Measurements from ENCODE around the gene PIGR.

The PIGR gene, protein sequence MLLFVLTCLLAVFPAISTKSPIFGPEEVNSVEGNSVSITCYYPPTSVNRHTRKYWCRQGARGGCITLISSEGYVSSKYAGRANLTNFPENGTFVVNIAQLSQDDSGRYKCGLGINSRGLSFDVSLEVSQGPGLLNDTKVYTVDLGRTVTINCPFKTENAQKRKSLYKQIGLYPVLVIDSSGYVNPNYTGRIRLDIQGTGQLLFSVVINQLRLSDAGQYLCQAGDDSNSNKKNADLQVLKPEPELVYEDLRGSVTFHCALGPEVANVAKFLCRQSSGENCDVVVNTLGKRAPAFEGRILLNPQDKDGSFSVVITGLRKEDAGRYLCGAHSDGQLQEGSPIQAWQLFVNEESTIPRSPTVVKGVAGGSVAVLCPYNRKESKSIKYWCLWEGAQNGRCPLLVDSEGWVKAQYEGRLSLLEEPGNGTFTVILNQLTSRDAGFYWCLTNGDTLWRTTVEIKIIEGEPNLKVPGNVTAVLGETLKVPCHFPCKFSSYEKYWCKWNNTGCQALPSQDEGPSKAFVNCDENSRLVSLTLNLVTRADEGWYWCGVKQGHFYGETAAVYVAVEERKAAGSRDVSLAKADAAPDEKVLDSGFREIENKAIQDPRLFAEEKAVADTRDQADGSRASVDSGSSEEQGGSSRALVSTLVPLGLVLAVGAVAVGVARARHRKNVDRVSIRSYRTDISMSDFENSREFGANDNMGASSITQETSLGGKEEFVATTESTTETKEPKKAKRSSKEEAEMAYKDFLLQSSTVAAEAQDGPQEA

DNA sequence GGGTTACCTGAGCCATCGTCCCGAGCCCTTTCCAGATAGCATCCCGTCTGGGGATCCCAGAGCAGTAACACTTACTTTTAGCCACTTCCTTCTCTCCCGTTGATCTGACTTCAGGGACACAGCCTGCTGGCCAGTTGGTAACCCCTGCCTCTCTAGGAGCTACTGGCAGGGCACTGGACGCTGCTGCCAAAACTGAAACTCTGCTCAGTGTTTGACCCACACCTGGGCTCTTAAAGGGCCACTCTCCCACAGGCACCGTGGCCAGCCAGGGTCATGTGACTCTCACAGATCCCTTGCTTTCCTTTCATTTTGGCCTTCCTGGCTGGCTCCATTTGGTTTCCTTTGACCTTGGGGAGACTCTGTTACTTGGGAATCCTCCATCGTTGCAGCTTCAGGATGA lies at the start of gene PIGR:
TSS of gene PIGR (minus strand) at position 206 of the 400 bp plus-strand sequence. CDS start 5,935 bp downstream, outside the sequence.
- no peak for DNase-seq

DNA sequence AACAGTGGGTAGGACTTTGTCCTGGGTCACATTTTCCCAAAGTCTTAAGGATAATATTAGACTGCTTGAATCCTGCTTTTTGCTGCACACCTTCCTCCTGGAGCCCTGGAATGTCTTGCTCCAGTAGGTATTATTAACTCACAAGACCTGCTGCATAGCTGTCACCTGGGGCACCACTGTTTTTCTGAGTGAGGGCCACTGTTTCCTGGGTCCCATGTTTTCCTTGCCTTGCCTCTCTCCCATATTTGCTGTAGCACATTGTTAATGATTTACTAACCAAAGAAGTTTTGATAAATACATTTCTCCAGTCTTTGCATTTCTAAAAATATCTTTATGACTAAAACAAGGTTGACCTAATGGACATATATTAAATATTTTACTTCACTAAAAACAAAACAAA lies 46.5 kb upstream of the PIGR start:
- no peak for DNase-seq

DNA sequence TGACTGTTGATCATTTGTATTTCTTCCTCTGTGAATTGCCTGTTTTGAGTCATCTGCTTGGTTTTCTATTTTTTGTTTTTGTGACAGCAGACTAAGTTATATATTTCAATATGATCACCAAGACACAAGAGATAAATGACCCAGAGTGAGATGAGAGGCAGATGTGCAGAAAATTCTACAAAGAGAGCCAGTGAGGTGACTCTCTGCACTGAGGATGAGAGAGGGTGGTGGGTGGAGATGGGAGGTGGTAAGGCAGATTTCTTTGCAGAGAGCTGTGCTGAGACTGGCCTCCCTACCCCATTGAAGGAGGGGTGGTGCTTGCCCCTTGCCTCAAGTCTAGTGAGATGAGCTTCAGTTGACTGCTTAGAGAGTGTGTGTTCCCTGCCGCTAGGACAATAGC lies 41.6 kb upstream of the PIGR start:
- DNase-seq, result no peak

DNA sequence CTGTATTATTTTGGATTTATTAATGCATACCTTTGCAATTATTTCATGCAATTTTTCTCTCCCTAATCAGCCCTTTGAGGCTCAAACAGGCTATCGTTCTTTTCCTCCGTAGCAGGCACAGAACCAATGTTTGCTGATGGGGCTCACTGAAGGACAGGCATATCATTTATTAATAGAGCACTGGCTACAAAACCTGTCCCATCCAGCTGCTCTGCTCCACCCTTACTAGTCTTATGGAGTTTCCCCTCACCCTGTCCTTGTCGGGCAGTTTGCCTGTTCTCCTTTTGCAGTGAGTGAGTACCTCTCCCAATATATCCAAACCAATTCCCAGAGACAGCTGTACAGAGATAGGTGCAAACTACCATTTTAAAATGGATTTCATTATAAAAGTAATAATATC lies 40.6 kb upstream of the PIGR start:
- DNase-seq, result no peak

DNA sequence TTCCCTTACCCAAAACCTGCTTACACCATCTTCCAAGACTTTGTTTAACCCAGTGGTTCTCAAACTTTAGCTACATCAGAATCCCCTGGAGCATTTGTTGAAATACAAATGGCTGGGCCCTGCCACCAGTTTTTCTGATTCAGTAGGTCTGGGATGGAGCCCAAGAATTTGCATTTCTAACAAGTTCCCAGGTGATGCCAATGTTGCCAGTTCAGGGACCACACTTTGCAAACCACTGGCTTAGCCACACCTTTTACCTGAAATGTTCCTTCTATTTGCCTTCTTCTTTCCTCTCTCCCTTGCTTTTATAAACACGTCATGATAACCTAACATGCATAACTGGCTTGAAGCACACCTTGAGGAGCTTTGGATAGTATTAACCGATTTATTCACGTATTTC lies 40.1 kb upstream of the PIGR start:
- DNase-seq, result no peak

DNA sequence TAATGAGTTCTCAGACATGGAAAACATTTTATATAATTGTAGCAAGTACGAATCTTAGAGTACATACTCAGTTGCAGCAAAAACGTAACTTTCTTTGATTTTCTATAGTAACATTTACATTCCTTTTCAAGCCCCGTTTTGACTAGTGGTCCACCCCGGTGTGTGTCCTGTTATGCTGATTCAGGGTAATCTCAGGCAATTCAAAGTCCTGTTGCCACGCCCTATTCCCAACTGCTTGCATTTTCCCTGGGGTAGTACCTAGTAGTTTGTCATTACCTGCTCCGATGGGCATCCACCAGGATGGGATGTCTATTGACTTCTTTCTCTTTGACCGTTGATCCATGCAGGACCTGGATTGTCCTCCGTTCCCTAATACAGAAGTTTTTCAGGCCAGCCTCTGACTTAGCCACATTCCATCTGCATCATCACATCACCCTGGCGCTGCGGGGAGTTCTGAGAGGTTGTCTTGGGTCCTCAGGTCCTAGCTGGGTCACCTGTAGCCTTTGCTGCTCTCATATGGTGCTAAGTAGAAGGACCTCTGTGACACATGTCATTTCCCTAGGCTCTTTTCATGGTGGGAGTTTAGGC lies 39.0 kb upstream of the PIGR start:
- DNase-seq, result no peak

DNA sequence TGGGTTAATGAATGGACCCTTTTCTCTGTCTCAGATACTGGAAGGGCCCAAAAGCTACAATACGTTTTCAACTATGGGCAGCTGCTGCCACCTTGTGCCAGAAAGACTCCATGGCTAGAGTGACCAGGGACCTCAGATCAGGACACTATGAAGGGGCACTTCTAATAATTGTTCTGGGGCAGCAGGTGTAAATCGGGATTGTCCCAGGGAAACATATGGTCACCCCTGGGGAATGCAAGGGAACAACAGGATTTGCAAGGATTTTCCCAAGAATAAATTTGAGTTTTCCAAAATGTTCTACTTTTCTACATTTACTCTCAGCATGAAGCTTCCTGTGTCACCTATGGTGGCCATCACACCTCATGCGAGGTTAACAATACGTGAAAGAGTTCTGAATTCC lies 36.0 kb upstream of the PIGR start:
- no peak for DNase-seq

DNA sequence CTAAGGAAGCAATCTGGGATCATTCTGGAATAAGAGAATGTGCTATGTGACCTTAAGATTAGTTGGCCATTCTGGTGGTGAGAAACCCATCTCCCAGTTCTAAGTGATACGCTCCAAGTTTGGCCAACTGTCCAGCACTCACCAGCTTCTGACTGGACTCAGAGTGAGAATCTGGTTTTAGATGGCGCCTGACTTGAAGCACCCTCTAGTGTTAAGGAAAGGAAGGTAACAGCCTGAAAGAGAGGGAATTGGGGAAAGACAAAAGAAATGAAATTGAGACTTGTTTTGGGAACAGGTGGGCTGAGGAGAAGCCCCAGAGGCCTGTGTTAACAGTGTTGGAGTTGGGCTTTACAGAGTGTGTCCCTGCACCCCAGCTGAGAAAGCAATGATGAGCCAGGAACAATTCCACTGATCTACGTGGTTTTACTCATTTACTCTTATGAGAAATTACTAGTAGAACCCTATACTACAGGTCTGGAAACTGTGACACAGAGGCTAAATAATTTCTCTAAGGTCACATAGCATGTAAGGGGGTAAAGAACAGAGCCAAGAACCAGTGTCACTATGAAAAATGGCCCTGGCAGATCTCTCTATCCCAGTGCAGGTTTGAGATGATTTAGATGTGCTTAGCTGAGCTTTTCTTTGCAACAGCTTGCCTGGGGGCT lies 33.2 kb upstream of the PIGR start:
- DNase-seq, result no peak

DNA sequence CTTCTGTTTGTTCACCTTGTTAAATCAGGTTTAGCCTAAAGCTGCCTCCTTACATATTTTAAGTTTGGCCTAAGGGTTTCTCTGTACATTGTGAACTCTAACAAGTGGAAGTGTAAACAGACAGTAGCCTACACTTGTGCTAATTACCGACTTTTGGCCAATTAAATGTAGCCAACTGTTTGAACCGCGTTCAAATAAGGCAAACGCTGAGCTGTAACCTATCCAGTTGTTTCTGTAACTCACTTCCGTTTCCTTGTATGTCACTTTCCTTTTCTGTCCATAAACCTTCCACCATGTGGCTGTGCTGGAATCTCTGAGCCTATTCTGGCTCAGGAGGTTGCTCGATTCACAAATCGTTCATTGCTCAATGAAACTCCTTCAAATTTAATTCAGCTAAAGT lies 32.0 kb upstream of the PIGR start:
- no peak for DNase-seq

DNA sequence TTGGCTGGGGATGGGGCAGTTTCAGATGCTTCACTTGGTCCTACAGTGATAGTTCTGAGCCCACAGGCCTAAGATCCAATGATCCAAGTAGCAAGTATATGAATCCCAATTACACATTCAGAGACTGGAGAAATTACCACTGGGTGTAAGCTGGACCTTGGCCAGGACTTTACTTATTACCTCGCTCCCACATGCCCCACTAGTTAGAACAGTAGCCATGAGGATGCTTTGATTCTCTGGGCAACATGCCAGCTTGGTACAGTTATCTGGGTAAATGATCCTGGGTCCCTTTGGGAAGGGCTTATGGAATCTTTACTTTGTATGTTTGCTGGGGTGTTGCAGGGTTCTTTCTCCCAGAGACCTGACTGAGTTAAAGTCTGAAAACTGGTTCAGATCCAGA lies 29.0 kb upstream of the PIGR start:
- no peak for DNase-seq

DNA sequence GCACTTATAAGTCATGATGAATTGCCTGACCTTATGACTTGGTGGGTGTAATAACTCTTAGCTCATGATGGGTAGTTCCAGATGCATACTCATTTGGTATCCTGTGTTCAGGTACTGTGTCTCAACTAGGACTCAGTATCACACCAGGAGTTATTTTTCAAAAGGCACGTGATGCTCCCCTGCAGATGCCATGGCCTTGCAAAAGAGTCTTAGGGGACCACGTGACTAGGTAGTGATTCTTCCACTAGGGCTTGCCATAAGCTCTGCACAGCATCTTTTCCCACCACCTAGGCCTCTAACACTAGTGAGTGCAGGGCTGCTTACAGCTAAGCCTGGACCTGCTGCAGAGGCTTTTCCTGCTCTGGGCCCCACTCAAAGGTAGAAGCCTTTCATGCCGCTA lies 27.9 kb upstream of the PIGR start:
- no peak for DNase-seq

DNA sequence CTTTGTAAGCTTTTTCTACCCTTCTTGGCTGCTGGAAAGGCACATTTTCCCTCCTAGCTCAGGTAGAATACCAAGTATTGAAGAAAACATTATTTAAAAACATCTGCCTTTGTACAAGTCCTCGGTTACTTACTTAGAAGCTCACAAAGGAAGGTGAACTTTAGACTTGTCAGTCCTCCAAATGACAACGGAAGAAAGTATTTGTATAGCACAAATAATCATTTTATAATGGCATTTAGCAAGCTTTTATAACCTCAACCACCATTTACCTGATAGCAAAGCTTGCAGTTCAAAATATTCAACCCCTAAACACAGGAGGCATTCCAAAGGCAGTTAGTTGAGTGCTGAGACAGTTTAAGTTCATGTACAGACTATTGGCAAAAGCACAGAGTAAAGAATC lies 26.5 kb upstream of the PIGR start:
- DNase-seq, result no peak

DNA sequence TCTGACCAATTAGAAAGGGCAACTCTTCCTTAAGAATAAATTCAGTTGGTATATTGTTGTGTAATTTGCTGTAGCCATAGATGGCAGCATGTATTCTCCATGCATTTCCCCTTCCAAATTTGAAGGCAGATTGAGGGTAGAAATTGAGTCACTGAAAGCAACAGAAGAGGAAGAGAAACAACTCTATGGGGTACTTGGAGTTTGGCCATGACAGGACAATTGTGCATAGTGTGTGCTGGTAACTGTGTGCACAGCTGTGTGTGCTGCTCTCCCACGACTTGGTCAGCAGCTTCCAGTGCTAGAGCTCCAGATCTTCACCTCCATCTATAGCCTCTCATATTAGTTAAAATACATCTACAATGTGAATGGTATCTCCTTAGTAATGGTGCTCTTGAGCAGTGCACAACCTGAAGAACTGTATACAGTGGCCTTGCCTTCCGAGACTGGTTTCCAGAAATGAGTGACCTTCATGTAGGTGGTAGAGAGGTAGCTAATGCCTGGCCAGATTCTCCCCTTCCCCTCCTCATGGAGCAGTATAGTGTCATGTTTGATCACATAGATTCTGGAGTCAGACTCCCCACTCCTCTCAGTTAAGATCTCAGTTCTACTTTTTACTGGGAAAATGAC lies 24.9 kb upstream of the PIGR start:
- no peak for DNase-seq

DNA sequence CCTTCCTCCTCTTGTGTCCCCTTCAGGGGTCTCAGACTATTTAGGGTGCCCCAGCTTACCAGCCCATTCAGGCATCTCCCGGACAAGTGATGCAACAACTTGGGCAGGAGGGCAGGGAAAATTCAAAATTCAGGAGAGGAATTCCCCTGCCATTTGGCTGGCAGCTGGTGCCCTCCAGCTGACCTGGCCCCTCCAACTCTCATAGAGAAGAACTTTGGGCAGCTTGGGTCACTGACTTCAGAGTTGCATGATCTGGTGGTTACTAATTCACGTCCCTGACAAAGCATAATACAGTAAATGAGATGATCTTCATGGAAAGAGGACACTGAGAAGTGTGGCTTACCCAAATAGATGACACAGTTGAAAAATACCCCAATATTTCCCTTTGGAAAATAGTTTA lies 24.2 kb upstream of the PIGR start, which contains the start of gene FCAMR:
TSS of gene FCAMR (minus strand) at position 15 of the 400 bp plus-strand sequence. CDS start 335 bp downstream, outside the sequence.
- no peak for DNase-seq

DNA sequence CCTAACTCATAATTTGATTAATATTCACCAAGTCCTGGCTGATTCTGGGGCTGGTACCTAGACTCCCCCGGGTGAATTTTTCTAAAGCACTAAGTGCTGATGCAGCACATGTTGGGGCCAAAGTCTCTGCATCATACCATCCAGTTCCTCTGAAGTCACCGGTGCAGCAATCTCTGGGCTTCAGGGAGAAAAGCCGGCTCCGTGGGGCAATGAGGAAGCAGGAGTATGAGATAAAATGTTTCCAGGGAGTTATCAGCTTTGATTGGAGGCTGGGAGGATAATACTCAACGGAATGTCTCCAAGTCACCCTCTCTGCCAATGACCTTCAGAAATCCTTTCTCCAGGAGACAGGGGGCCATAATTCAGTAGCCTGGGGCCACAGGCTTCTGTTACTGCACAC lies 22.8 kb upstream of the PIGR start:
- DNase-seq, result no peak

DNA sequence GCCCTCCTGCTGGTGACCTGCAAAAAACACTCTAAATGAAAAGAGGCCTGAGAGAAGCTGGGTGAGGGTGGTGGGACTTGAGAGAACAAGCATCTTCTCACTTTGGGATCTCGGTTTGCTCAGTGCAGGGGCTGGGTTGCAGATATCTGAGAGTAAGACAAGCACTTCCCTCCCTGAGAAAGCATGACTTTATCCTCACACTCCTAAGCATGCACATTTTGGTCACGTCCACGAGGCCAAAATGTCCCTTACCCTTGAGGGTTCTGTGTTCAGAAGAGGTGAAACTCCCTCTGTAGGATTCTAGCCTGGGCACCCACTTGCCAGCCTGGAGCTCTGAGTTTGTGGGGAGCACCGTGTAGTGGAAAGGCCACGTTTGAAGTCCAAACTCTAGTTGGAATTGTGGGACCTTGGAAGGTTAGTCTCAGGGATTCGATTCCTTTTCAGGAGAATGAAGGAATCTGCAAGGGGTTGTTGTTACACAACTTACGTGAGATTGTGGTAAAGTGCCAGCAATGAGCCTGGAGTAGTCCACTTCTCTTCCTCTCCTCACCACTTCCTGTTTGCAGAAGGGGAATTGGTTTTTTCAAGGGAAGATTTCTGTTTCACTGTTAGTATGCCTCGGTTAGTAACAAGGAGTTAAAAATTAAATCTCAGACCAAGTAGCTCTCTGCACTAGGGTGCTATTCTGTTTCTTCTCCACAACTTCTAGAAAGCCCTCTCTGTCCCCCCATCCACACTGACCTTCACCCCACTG lies 21.0 kb upstream of the PIGR start:
- no peak for DNase-seq

DNA sequence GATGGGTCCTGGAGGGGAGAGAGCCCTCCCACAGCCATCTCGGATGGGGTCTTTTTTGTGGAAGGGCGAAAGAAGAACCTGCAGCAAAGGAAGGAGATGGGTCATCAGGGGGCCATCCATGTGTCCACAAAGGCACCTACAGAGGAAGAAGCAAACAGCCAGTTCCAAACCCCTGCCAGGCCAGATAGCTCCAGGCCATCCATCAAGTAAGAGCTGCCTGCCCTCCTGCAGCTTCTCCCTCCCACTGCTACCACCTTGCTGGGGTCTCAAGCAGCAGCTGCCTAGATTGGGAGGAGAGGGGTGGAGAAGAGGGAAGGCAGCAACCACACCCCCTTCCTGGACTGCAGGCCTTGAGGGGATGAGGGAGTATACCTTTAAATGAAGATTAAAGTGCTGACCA lies 19.5 kb upstream of the PIGR start:
- DNase-seq, result no peak

DNA sequence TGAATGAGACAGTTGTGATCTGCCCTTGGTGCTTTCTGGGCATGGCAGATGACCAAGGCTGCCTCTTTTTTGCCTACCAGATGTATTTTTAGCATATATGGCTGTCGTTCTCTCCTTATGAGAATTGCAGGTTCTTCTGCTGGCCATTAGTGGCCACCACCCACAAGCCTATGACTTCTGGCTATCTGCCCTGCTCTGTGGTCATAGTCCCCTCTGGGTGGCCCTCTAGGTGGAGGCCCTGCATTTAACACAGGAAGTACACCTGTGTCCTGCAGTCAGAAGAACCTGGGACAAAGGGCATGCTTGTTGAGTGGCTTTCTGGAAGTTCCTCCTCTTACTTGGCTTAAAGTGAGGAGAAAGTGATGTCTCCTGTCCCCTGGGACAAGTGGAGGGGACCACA lies 17.5 kb upstream of the PIGR start:
- no peak for DNase-seq

DNA sequence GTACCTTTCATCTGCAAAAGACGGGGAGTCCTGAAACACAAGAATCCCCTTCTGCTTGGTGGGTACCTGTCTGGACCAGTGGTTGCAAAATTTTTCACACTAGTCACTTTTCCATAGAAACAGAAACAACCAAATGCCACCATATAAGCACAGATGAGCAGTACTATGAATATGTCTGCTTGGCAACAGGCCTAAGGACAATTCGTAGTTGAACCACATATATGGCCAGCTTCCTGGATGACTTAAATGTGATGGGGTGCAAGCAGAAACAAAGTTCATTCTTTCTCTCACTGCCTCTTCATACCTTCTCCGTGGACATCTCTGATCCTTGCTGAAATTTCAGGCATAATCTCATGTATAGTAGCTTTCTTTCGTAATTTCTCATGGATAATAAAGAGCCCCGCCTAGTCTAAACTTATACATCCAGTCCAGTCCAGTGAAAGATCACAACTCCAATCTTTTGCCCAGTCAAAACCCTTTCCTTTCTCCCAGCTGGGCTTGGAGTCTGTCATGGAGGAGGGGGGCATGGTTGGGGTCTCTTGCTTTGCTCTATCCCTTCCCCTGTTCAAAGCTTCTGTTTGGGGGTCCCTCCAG lies 16.9 kb upstream of the PIGR start:
- DNase-seq, result no peak

DNA sequence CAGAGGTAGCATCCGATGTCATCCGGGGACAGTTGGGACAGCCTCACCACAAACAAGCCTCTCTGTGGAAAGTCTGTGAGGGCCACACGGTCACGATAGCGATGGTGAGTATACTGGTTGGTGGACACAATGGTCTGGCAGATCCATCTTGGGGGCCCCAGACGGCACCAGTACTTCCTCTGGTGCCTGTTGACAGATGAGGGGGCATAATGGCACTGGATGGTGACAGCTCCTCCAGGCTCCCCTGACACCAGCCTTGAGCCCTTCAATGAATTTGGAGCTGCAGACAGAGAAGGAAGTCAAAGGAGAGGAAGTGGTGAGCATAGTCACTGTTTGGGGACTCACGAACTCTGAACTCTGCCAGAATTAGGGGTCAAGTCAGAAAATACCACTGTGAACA lies 16.0 kb upstream of the PIGR start:
- no peak for DNase-seq

DNA sequence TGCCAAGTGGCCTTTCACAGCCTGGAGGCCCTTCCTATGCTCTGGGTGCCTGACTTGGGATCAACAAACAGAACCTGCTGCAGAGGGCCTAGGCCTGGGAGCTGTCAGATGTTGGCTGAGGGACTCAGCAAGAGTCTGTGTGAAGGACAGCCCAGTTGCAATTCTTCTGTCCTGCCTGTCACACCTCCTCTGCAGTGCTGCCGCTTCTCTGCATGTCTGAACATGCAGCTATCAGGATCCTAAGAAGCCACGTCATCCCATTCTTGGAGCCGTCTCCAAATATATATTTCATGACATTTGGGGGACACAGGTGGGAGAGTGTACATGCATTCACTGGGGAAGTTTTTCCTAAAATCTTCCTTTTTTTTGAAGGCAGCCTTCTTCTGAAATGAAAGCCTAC lies 15.4 kb upstream of the PIGR start:
- DNase-seq, result no peak
